Measurements from ENCODE around the gene INSRR.
A peak's percentile ranks its signal among the peaks of the same experiment; 100 is the strongest.

INSRR gene

DNA sequence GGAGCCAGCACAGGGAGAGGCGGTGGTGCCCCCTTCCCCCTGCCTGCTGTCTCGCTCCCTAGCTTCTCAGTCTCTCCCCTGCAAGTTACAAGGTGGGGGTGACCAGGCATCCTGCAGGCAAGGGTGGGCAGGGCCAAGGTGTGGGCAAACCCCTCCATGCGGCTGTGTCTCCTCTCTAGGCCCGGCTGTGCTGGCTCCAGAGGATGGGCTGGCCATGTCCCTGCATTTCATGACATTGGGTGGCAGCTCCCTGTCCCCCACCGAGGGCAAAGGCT is 16.4 kb upstream of the INSRR start:
- DNase-seq (ENCODE audit: extremely low read depth in 1 of 2, low read depth in 1 of 2), result no peak

DNA sequence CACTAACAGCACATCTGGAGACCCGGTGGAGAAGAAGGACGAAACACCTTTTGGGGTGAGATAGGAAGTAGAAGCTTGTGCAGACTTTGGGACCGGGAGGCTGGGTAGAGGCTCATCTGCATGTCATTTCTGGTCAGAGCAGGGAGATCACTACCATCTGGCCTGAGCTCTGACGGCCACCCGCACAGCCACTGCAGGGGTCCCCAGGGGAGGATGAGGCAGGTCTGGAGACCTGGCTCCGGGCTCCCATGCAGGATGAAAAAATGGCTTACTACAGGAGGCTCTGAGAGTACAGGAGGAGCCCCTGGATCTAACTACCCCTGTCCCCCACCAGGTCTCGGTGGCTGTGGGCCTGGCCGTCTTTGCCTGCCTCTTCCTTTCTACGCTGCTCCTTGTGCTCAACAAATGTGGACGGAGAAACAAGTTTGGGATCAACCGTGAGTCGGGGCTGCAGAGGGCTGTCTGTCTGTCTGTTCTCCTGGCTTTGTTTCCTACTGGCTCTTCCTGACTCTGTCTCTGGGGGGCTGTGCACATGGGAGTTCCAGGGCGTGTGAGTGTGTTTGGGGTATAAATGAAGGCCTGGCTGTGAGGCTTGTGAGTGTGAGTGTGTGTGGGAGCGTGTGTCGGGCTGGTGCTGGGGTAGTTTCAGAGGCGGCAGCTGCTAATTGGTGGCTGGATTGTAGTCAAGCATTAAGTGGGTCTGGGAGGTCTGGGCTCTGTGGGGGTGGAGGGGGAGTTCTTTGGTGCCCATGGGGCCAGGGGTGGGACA is 15.8 kb upstream of the INSRR start:
- no peak for DNase-seq (ENCODE audit: extremely low read depth in 1 of 2, low read depth in 1 of 2)

DNA sequence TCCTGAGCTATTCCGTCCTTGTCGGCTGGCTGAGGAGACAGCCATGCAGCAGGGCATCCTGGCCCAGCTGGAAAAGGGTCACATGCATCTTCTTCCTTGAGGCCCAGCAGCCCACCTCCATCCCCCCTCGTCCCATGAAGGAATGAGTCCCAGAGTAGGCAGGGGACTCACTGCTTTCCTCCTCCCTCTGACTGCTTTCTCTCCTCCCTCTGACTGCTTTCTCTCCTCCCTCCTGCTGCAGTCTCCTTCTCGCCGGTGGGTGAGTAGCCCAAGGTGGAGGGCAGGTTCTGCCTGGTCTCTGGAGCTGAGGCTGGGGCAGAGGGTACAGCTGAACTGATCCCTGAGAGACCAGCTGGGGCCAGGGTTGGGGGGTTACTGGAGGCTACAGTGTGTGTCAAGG is 15.2 kb upstream of the INSRR start:
- DNase-seq (ENCODE audit: extremely low read depth in 1 of 2, low read depth in 1 of 2), result no peak

DNA sequence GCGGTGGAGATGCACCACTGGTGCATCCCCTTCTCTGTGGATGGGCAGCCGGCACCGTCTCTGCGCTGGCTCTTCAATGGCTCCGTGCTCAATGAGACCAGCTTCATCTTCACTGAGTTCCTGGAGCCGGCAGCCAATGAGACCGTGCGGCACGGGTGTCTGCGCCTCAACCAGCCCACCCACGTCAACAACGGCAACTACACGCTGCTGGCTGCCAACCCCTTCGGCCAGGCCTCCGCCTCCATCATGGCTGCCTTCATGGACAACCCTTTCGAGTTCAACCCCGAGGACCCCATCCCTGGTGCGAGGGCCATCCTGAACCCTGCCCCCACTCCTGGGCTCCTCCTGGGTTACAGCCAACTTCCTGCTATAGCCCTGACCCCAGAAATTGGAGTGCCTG is 14.7 kb upstream of the INSRR start:
- DNase-seq (ENCODE audit: extremely low read depth in 1 of 2, low read depth in 1 of 2), result no peak

DNA sequence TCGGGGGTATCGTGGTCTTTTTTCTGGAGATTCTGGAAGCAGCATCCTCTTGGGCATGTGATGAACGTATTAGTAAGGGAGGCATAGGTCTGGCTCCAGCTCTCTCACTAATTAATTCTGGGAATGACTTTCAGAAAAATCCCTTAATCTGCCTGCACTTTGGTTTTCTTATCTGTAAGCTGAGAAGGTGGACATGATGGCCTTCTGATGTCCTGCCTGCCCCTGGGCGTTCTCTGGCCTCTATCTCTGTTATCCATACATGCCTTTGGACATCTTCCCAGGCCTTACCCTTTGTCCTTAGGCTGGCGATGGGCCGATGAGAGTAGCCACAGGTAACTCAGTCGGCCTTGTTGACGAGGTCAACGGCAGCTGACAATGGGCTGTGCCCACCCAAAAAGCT is 10.5 kb upstream of the INSRR start:
- no peak for DNase-seq (ENCODE audit: extremely low read depth in 1 of 2, low read depth in 1 of 2)

DNA sequence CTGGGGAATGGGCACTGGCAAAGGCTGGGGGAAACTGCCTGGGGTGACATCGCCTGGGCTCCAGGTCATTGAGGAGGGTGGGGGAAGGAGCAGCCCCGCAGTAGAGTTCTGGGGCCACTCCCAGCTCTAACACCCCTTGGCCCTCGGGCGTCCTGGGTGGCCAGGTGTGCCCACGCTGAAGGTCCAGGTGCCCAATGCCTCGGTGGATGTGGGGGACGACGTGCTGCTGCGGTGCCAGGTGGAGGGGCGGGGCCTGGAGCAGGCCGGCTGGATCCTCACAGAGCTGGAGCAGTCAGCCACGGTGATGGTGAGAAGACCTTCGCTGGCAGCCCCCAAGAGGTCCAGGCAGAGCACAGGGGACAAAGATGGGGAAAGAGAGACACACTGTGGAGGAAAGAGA is 9.4 kb upstream of the INSRR start:
- no peak for DNase-seq (ENCODE audit: extremely low read depth in 1 of 2, low read depth in 1 of 2)

DNA sequence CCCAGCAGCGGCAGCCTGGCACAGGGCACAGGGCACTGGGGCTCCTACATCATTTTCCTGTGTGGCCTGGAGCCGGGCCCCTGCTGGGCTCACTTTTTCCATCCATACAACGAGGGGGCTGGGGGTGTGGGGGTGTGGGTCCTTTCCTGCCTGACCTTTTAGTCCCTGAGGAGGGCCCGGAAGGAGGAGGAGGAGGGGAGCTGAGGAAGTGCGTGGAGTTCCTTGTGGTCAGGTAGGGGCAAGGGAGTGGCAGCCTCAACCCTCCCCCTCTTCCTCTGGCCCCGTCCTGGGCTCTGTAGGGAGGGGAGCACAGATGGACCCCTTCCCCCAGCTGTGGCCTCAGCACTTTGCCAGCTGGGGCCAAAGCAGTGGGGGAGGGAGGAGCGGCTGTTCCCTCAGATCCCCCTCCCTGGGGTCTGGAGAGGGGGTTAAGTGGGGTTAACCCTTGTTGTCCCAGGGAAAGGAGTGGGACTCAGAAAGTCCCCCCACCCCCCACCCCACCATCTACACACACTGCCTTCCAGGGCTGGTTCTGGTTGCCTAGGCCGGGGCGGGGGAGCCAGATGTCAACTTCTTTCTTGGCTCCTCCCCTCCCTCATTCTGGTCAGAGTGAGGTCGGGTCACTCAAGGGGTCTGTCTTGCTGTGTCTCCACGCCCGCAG is 7.5 kb upstream of the INSRR start:
- no peak for DNase-seq (ENCODE audit: extremely low read depth in 1 of 2, low read depth in 1 of 2)

DNA sequence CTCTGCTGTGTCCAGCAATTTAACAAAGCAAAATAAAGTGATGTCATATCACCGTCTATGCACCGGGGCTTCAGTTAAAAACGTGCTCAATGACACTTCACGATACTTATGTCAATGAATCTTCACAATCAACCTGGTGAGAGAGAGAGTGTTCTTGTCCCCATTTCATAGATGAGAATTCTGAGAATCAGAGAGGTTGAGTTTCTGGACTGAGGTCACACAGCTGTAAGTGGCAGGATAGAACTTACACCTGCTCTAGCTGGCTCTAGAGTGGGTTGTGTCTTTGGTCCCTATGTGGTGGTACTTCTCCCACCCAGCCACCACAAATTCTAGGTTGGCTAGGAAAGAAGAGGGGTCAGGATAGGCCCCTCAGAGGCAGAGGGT is 6.9 kb upstream of the INSRR start:
- DNase-seq (ENCODE audit: extremely low read depth in 1 of 2, low read depth in 1 of 2), result no peak

DNA sequence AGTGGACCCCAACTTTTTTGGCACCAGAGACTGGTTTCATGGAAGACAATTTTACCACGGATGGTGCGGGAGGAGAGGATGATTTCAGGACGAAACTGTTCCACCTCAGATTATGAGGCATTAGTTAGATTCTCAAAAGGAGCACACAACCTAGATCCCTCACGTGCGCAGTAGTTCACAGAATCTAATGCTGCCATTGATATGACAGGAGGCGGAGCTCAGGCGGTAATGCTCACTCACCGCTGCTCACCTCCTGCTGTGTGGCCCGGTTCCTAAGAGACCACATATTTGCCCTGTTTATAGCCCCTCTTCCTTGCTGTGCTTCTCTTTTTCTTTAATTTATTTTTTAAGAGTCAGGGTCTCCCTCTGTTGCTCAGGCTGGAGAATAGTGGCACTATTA is 6.3 kb upstream of the INSRR start:
- no peak for DNase-seq (ENCODE audit: extremely low read depth in 1 of 2, low read depth in 1 of 2)

DNA sequence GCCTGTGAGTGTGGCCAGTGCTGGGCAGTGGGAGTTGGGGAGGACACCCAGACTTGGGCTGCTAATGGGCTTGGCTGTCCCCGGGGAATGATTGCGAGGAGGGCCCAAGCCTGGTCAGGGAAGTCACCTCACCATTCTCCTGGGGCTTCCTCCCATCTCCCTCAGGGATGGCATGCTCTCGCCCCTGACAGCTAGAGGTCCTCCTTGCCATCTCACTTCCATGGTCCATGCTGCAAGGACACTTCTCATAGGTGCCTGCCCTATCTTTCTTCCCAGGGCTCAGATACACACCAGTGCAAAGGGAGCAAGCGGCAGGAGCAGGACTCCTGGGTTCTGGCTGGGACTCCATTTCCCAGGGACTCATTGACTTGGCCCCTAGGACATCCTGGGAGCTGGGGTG is 5.9 kb upstream of the INSRR start:
- no peak for DNase-seq (ENCODE audit: extremely low read depth in 1 of 2, low read depth in 1 of 2)

DNA sequence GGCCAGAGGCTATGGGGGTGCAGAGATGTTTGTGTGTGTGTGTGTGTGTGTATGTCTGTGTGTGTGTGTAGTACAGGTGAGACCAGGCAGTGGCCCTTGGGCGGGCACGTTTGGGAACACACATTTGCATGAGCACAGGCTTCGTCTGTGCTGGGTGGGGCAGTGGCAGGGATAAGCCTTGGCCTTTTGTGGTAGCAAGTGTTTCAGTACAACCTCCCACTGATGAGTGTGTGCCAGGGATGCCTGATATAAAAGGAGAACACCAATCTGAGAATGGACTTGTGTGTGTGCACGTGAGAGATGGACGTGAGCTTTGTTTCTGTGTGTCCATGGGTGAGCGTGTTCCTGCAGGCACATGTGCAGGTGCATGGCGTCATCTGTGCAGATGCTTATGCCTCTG is 4.7 kb upstream of the INSRR start:
- DNase-seq (ENCODE audit: extremely low read depth in 1 of 2, low read depth in 1 of 2), result no peak

DNA sequence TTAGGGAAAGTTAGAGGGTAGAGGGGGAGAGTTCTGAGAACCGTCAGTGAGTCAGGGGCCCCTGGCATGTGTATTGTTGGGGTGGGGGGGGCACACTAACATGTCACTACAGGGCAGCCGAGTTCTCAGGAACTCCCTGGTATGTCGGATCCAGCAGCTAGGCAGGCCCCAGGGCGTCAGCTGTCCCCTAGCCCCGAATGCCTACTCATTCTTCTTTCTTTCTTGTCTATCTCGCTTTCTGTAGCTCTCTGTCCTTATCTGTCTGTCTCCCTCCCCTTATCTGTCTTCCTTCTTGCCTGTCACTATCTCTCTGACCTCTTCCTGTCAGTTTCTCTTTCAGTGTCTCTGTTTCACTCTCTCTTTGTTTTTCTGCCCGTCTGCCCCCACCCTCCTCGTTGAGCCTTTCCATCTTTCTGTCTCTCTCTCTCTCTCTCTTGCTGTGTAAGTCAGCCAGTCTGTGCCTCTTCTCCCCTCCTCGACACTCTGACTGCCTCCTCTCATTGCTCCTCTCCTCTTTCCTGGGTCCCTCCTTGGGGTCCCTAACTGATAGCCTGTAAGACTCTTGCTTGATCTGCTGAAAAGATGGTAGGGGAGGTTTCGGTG is 4.2 kb upstream of the INSRR start:
- peak in 1 of 2 donors; percentile 61 for DNase-seq (ENCODE audit: extremely low read depth in 1 of 2, low read depth in 1 of 2)

DNA sequence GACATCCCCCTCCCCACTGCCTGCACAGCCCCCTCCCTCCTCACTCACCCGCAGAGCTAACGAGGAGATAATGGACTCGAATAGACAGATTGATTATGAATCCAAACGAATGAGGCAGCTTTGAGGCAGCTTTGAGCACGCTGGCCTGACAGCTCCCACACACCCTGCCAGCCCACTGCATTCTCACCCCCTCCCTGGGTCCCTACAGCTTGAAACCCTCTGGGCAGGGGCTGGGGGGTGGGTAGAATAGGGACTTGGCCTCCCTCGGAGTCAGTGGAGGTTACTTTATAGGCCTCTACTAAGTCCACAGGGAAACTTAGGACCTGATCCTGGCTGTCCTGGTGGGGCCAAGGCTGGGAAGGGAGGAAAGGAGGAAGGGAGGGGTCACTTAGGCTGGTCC is 3.7 kb upstream of the INSRR start:
- DNase-seq (ENCODE audit: extremely low read depth in 1 of 2, low read depth in 1 of 2), result no peak

DNA sequence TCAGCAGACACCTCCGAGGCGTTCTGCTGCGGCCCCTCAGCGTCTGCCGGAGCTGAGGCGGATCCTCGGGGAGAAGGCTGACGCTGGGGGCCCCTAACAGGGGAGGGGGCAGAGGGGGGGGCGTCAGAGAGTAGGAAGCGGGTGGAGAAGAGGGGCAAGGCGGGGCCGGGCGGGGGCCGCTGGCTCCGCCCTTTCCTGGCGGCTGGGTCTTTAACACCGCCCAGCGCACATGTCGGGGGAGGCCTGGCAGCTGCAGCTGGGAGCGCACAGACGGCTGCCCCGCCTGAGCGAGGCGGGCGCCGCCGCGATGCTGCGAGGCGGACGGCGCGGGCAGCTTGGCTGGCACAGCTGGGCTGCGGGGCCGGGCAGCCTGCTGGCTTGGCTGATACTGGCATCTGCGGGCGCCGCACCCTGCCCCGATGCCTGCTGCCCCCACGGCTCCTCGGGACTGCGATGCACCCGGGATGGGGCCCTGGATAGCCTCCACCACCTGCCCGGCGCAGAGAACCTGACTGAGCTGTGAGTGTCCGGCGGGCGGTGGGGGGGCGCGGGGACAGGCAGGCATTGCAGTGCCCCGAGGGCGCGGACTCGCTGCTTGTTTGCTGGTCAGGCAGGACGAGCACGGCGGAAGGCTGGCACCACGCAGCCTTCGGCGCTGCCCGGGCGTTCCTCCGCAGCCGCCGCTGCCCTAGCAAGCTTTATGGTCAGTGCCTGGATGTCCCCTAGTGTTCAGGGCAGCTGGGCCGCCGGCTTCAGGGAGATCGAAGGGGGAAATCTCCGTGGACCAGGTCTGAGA is 1.9 kb upstream of the INSRR start, which contains the start of gene NTRK1:
TSS of gene NTRK1 (plus strand) at position 238 of the 796 bp plus-strand sequence. CDS start at position 308, 70 bp downstream.
- peak in 1 of 2 donors; percentile 37 for DNase-seq (ENCODE audit: extremely low read depth in 1 of 2, low read depth in 1 of 2)

DNA sequence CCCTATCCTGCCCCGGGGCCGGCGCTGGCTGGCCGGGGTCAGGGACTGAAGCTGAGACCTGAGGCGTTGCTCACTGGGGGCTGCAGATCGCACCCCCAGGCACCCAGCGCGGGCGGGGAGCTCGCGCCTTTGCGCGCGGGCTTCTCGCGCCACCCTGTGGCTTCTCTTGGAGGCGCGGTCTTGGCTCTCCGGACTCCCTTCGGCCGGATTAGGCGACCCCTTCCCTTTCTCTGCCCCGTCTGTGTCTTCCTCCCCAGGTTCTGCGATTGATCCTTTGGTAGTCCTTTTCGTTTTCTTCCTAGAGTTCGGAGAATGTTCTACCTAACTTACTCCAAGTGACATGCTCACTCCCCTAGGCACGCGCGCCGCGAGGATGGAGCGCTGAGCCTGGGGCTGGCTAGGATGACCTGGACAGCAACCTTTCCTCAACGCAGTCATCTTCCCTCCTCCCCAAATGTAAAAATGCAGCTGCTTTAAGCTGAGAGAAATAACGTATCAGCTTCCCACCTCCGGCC is 1.3 kb upstream of the INSRR start:
- DNase-seq (ENCODE audit: extremely low read depth in 1 of 2, low read depth in 1 of 2), result peak in 1 of 2 donors; percentile 30

DNA sequence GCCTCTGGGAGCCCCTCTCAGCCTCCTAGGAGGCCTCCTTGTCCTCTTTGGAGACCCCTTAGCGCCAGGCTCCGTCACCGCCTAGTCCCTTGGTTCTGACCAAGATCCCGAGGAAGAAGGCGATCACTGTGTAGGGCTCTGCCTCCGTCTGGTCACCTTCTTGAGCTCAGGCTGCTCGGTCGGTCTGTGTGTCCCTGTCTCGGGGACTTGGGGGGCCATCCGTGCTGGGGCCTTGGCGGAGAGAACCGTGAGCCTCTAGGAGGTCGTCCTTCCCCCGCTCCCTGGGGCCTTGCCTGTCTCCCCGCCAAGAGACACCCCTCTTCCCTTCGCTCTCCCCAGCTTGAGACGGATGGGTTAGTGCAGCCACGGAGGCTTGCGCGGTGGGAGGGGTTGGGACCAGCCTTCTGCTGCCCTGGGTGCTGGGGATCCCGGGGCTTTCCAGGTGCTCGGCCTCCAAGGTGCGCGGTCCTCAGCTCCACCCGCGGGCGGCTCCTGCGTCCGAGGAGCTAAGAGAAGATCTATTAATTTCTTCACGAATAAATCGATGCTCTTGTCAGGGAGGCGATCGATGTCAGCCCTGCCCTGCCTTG is 701 bp upstream of the INSRR start:
- DNase-seq (ENCODE audit: extremely low read depth in 1 of 2, low read depth in 1 of 2), result no peak

DNA sequence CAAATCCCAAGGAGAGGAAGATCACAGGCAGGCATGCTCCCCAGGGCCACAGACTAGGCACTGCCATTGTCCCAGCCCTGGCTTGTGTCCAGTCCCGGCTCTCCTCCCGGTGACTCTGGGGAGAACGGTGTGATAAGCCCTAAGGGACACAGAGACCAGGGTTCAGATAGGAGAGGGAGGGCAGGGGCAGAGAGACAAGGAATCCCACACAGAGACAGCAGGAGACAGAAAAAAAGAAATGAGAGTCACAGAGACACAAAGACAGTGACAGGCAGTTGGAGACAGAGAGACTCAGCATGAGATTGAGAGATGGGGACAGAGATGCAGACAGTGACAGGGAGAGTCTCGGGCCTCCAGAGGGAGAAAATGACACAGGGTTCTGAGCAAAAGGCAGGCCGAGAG is 361 bp downstream of the INSRR start:
- DNase-seq (ENCODE audit: extremely low read depth in 1 of 2, low read depth in 1 of 2), result no peak

DNA sequence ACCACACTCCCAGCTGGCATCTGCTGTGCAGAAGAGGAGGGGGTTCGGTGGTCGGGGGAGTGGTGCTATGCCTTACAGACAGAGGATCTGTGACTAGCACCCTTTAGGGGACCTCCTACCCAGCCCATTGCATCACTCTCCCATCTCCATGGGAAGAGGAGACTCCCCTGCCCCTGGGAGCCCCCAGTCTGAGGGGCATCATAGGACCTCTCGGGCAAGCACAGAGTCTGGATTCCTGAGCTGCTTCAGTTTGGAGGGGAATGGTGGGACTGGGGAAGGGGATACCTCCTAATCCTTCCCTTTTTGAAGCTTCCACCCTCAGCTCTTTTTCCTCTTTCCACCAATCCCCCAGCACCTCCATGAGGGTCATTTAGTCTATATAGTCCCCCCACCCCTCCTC is 1.4 kb downstream of the INSRR start:
- no peak for DNase-seq (ENCODE audit: extremely low read depth in 1 of 2, low read depth in 1 of 2)

DNA sequence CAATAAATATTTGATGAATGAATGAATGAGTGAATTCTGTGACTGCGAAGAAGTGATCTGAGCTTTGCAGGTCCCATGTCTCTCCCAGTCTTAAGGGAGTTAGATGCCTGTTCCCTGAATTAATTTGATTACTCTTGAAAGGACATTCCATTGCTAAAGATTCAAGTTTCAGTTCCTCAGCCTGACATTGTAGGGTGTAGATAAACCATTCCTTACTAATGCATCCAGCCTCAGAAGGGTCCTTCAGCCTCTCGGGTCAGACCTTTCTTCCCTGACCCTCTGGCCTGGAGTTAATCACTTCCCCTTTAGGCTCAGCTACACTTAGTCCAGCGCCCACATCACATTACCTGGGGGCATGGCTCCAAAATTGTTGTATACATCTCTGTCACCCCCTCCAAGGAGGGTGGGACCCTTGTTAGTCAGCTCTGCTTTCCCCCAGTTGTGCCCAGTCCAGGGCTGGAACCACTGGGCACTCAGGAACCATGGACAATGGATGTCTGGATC is 2.6 kb downstream of the INSRR start:
- no peak for DNase-seq (ENCODE audit: extremely low read depth in 1 of 2, low read depth in 1 of 2)

DNA sequence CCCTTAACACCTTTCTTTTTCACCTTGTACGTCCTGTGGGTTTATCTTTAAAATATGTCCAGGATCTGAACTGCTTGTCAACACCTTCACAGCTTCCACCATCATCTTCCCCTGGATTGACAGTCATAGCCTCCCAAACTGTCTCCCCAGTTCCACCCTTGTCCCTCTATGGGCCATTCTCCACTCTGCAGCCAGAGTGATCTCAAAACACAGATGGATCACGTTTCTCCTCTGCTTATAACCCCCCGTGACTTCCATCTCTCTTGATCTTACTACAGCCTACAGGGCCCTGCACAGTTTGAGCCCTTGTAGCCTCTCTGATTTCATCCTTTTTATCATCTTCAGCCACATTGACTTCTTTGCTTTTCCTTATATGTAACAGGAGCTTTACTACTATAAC is 4.3 kb downstream of the INSRR start:
- DNase-seq (ENCODE audit: extremely low read depth in 1 of 2, low read depth in 1 of 2), result no peak

DNA sequence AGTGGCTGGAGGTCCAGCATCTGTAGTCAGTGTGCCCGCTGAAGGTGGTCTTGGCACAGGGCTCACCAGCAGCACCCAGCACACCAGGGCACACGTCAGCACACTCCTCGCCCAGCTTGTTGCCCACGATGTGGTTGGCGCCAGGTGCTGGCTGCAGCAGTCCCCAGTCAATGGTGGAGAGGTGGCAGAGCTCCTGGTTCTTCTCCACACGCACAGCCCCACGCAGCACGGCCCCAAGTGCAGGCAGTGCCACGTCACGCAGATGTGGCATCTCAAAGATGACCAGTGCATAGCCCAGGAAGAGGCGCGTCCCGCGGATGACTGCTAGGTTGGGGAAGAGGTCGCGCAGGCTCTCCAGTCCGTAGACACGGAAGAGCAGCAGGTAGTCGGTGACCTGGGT is 5.2 kb downstream of the INSRR start:
- no peak for DNase-seq (ENCODE audit: extremely low read depth in 1 of 2, low read depth in 1 of 2)
